ENCODE measurements around the gene COL6A3.

DNA sequence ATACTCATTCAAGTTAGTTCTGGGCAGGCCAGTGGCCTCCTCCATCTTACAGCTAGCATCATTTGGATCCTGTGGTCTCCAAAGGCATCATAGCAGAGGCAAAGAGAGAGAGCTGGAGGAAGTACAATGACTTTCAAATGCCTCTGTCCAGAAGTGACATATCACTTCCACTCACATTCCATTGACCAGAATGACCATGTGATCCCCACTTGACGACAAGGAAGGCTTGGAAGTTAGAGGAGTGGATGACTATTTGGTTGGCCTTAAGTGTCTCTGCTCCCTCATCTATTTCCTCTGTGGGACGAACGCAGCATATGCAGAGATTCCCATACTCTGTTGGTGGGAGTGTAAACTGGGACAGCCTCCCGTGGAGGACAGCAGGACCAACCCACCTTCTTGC is 45.3 kb upstream of the COL6A3 start:
- TF ChIP-seq, protein P1, sequence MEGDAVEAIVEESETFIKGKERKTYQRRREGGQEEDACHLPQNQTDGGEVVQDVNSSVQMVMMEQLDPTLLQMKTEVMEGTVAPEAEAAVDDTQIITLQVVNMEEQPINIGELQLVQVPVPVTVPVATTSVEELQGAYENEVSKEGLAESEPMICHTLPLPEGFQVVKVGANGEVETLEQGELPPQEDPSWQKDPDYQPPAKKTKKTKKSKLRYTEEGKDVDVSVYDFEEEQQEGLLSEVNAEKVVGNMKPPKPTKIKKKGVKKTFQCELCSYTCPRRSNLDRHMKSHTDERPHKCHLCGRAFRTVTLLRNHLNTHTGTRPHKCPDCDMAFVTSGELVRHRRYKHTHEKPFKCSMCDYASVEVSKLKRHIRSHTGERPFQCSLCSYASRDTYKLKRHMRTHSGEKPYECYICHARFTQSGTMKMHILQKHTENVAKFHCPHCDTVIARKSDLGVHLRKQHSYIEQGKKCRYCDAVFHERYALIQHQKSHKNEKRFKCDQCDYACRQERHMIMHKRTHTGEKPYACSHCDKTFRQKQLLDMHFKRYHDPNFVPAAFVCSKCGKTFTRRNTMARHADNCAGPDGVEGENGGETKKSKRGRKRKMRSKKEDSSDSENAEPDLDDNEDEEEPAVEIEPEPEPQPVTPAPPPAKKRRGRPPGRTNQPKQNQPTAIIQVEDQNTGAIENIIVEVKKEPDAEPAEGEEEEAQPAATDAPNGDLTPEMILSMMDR (conservative IDR thresholded peaks at IDR 0.05) = no peak
- TF ChIP-seq EZH2 (IDR thresholded peaks at IDR 0.05; ENCODE audit: low read depth) = no peak

Data from PC-9 (cell line).